VCaP (cell line): ENCODE measurements around the gene BBX.

Experiments
- H3K27ac ChIP-seq: fragments of 450-650 bp; 2 replicates; pipeline ENCODE4 v1.5.1; 2017
- TF ChIP-seq, protein P1 (sequence below): fragments of 450-650 bp; conservative IDR thresholded peaks from 2 replicates; pipeline ENCODE4 v1.5.1; 2017; ENCODE audit warnings: mild to moderate bottlenecking, moderate library complexity

Gene BBX

GRCh38 chr3:107665351-107665750, 142.6 kb downstream of the BBX start:
- H3K27ac ChIP-seq: no peak overlapping the region
- TF ChIP-seq, protein P1, sequence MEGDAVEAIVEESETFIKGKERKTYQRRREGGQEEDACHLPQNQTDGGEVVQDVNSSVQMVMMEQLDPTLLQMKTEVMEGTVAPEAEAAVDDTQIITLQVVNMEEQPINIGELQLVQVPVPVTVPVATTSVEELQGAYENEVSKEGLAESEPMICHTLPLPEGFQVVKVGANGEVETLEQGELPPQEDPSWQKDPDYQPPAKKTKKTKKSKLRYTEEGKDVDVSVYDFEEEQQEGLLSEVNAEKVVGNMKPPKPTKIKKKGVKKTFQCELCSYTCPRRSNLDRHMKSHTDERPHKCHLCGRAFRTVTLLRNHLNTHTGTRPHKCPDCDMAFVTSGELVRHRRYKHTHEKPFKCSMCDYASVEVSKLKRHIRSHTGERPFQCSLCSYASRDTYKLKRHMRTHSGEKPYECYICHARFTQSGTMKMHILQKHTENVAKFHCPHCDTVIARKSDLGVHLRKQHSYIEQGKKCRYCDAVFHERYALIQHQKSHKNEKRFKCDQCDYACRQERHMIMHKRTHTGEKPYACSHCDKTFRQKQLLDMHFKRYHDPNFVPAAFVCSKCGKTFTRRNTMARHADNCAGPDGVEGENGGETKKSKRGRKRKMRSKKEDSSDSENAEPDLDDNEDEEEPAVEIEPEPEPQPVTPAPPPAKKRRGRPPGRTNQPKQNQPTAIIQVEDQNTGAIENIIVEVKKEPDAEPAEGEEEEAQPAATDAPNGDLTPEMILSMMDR: no peak

DNA sequence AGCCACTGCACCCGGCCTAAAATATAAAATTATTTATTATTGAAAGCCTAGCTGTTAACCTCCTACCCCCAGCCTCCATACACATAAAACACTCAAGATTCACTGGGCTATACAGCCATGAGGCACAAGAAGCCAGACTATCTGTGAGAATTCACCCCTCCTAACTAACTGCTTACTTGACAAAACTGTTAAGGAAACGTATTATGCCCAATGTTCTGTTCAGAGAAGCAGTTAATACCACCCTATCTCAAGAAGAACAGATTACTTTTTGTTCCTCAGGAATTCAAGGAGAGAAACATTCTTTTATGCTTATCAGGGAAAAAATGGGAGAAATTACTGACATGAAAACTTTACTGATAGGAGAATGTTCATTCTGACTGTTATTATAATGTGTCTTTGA, 144.1 kb downstream of the BBX start:
- TF ChIP-seq, protein P1: no peak
- no peak overlapping the region for H3K27ac ChIP-seq

- TF ChIP-seq, protein P1: no peak
- no peak overlapping the region for H3K27ac ChIP-seq
These were observed 145.7 kb downstream of the BBX start for GRCh38 chr3:107668416-107668815.

DNA sequence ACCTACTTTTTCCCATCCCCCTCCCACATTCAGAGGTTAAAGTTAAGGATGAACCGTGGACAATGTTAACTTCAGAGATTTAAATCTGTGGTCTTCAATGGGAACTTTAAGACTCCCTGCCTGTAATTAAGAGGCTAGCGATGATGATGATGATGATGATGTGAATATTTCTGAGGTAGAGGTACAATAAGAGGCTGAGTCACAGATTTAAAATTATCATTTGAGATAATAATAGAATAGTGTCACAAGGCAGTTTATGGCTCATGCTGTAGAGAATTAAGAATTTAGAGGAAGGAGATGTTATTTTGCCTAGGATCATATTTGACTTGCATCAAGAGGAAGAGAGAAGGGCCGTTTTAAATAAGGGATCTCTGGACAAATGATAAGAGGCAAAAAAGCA, 146.2 kb downstream of the BBX start:
- TF ChIP-seq, protein P1: no peak
- H3K27ac ChIP-seq: no peak overlapping the region

- TF ChIP-seq, protein P1: no peak
- no peak overlapping the region for H3K27ac ChIP-seq
These were observed 146.9 kb downstream of the BBX start for GRCh38 chr3:107669669-107670068.

GRCh38 chr3:107670986-107671385, 148.2 kb downstream of the BBX start:
- H3K27ac ChIP-seq: no peak overlapping the region
- TF ChIP-seq, protein P1: no peak

DNA sequence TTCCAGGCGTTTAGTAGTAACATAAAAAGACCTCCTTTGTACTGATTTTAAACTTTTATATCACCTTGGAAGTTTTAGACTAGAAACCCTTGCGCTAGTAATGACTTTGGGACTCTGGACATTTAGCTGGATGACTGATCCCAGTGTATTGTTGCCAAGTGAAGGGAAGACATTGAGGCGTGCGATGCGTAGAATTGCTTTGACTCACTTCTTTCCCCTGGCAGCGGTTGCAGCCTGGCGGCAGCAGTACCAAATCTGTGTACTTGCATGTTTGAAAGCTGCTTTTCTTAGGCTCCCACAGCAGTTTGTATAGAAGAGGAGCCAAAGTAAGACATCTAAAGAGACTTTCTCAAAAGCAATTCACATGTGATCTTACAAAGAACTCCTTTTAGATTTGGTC, 151.6 kb downstream of the BBX start:
- TF ChIP-seq, protein P1: no peak
- H3K27ac ChIP-seq: no peak overlapping the region
